ENCODE data around the gene PIM1. TPM values are rescaled to one million over a fixed set of nuclear protein-coding genes. Genes with fewer than 3 reads are reported as not detected.

The PIM1 gene
- total RNA-seq (2021) = 8.9 and 10.6 TPM in 2 replicates
- percentile 64 among the genes with signal in this experiment for Bru-seq, nascent RNA
- percentile 74 among the genes with signal in this experiment for BruChase-seq, experiment 1, labeled RNA remaining after a 2-hour chase
- BruChase-seq, experiment 2, labeled RNA remaining after a 6-hour chase = percentile 47 among the genes with signal in this experiment
- long read RNA-seq, partial matches to known transcripts = 1 of 4 reads
- long read RNA-seq, other reads (novel, unspliced or antisense) = 2 of 4 reads

GRCh38 chr6:37169496-37170272, at the start of gene PIM1:
PIM1 (plus strand) TSS chr6:37170152; CDS start chr6:37170576, 424 bp downstream.
- ChIA-PET CTCF (interaction anchor here (0.7 to 5.4 kb wide), 6 partner anchors 9 to 192 kb away, joined by 3 to 38 read pairs (median 4); no protein-coding TSS in a partner anchor), POLR2A (ENCODE audit: low non-redundant PET) (interaction anchor here (1.0 kb wide), 1 partner anchor 88 kb away, joined by 12 read pairs; no protein-coding TSS in a partner anchor)
- H3K27me3 ChIP-seq (replicated peaks; ENCODE audit: insufficient read depth, low read depth, low read length, poor library complexity) = no peaks in the 10 kb centered on the region
- peak within 1 kb of the TSS; percentile 83 for H3K27ac ChIP-seq (ENCODE audit: low read depth, low read length, poor library complexity, severe bottlenecking)
- peaks cover 24% of the 10 kb centered on the region for H3K36me3 ChIP-seq (ENCODE audit: insufficient read depth, low read length, poor library complexity, severe bottlenecking)
- H3K4me1 ChIP-seq (ENCODE audit: insufficient read depth, low read length, poor library complexity, severe bottlenecking) = peaks cover 8% of the 10 kb centered on the region
- no peak for TF ChIP-seq CTCF (conservative IDR thresholded peaks at IDR 0.05; ENCODE audit: low read depth, low read length)
- TF ChIP-seq EZH2 (IDR thresholded peaks at IDR 0.05; ENCODE audit: borderline replicate concordance, low read depth, low read length, poor library complexity, severe bottlenecking) = no peak
- intact Hi-C loops (cut with micrococcal nuclease; ENCODE audit: unreplicated experiment) = loop anchor here (1.0 to 10.0 kb wide), 2 partner anchors 67 to 285 kb away; partner anchors contain the start of gene C6orf89
- peak within 1 kb of the TSS; percentile 67 for H3K4me3 ChIP-seq (ENCODE audit: low read depth, low read length, poor library complexity, severe bottlenecking)
- peak; percentile 98 for DNase-seq (ENCODE audit: low spot score)
- BruUV-seq (replicated peaks) = no TSS peak
- no peaks in the 10 kb centered on the region for H3K9me3 ChIP-seq (ENCODE audit: low read depth, low read length, poor library complexity, severe bottlenecking)

- H3K4me1 ChIP-seq (ENCODE audit: insufficient read depth, low read length, poor library complexity, severe bottlenecking) = peaks cover 9% of the 10 kb centered on the region
- no TSS peak for BruUV-seq (replicated peaks)
- intact Hi-C loops (cut with micrococcal nuclease; ENCODE audit: unreplicated experiment) = no loop called here
- no peak overlapping the region for H3K27ac ChIP-seq (ENCODE audit: low read depth, low read length, poor library complexity, severe bottlenecking)
- H3K27me3 ChIP-seq (replicated peaks; ENCODE audit: insufficient read depth, low read depth, low read length, poor library complexity) = no peaks in the 10 kb centered on the region
- ChIA-PET POLR2A (ENCODE audit: low non-redundant PET) (no interaction called here), CTCF (no interaction called here)
- DNase-seq (ENCODE audit: low spot score) = no peak
- no peak for TF ChIP-seq EZH2 (IDR thresholded peaks at IDR 0.05; ENCODE audit: borderline replicate concordance, low read depth, low read length, poor library complexity, severe bottlenecking)
- no peak for TF ChIP-seq CTCF (conservative IDR thresholded peaks at IDR 0.05; ENCODE audit: low read depth, low read length)
- H3K9me3 ChIP-seq (ENCODE audit: low read depth, low read length, poor library complexity, severe bottlenecking) = no peaks in the 10 kb centered on the region
- H3K36me3 ChIP-seq (ENCODE audit: insufficient read depth, low read length, poor library complexity, severe bottlenecking) = no peaks in the 10 kb centered on the region
- H3K4me3 ChIP-seq (ENCODE audit: low read depth, low read length, poor library complexity, severe bottlenecking) = no peak overlapping the region
Observed at GRCh38 chr6:37121556-37121955, 48.4 kb upstream of the PIM1 start.

- H3K4me3 ChIP-seq (ENCODE audit: low read depth, low read length, poor library complexity, severe bottlenecking) = no peak overlapping the region
- H3K4me1 ChIP-seq (ENCODE audit: insufficient read depth, low read length, poor library complexity, severe bottlenecking) = peaks cover 16% of the 10 kb centered on the region
- no TSS peak for BruUV-seq (replicated peaks)
- H3K9me3 ChIP-seq (ENCODE audit: low read depth, low read length, poor library complexity, severe bottlenecking) = no peaks in the 10 kb centered on the region
- no peaks in the 10 kb centered on the region for H3K36me3 ChIP-seq (ENCODE audit: insufficient read depth, low read length, poor library complexity, severe bottlenecking)
- ChIA-PET POLR2A (ENCODE audit: low non-redundant PET) (no interaction called here), CTCF (no interaction called here)
- TF ChIP-seq CTCF (conservative IDR thresholded peaks at IDR 0.05; ENCODE audit: low read depth, low read length) (no peak), EZH2 (IDR thresholded peaks at IDR 0.05; ENCODE audit: borderline replicate concordance, low read depth, low read length, poor library complexity, severe bottlenecking) (no peak)
- no peak overlapping the region for H3K27ac ChIP-seq (ENCODE audit: low read depth, low read length, poor library complexity, severe bottlenecking)
- no peak for DNase-seq (ENCODE audit: low spot score)
- intact Hi-C loops (cut with micrococcal nuclease; ENCODE audit: unreplicated experiment) = no loop called here
- H3K27me3 ChIP-seq (replicated peaks; ENCODE audit: insufficient read depth, low read depth, low read length, poor library complexity) = no peaks in the 10 kb centered on the region
Observed at GRCh38 chr6:37122861-37123260, 47.1 kb upstream of the PIM1 start.

All from A673 (cell line).